ENCODE data around the gene EPHB2. TPM values are rescaled to one million over a fixed set of nuclear protein-coding genes. Genes with fewer than 3 reads are reported as not detected.

Gene EPHB2
- total and polyA plus RNA-seq, 2 of the 13 experiments (the other 11 are each of a cell fraction or from before 2014, with no cell fraction given): 0.03 to 0.11 TPM

DNA sequence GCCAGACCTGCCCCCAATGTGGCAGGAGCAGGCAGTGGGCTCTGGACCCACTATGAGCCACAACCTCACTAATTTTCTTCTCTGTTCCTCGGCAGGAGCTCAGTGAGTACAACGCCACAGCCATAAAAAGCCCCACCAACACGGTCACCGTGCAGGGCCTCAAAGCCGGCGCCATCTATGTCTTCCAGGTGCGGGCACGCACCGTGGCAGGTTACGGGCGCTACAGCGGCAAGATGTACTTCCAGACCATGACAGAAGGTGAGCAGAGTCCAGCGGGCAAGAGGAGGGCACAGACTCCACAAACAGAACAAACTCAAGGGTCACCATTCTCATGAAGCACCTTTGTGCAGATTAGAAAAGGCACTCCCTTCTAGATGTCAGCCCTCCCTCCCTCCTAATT lies 182.2 kb downstream of the EPHB2 start:
- H3K9me3 ChIP-seq (ENCODE audit: low read length): no peaks in the 10 kb centered on the region
- FAIRE-seq (no peak), DNase-seq (ENCODE audit: low spot score) (no peak), ATAC-seq (no peak)
- WGBS (ENCODE audit: low lambda C conversion rate): 45% methylated on average over 4 of the region's 13 CpGs
- ChIA-PET POLR2A (no interaction called here), CTCF (ENCODE audit: low intra/inter-chr PET ratio, low total read pairs) (no interaction called here)
- H4K20me1 ChIP-seq (ENCODE audit: insufficient read depth, low read length): no peaks in the 10 kb centered on the region
- BruUV-seq (replicated peaks): no TSS peak
- H3K9ac ChIP-seq (ENCODE audit: insufficient read depth, low read depth, low read length): no peak overlapping the region
- no peak overlapping the region for H3K4me2 ChIP-seq (ENCODE audit: low read depth, low read length)
- H3K27me3 ChIP-seq (ENCODE audit: control insufficient read depth in 1 of 2, insufficient read depth in 2 of 2, low read length in 2 of 2): peaks cover 0 to 3% of the 10 kb centered on the region in 2 experiments; a peak in 1 of 5 replicates
- H3K79me2 ChIP-seq (ENCODE audit: insufficient read depth, low read length): no peaks in the 10 kb centered on the region
- no peak overlapping the region for H3K4me3 ChIP-seq (replicated peaks in 1 of 3; ENCODE audit: insufficient read depth in 1 of 3, low read depth in 2 of 3, low read length in 3 of 3)
- H3K36me3 ChIP-seq (replicated peaks in 1 of 2; ENCODE audit: control insufficient read depth in 1 of 2, insufficient read depth in 2 of 2, low read length in 2 of 2): no peaks in the 10 kb centered on the region
- in situ Hi-C loops (cut with HindIII; ENCODE audit: extremely low pct_ligation_motif_present, low pct_unique_long_range_greater_than_20kb): loop anchor here (25.0 kb wide), 1 partner anchor 180 kb away; the partner anchor contains the start of gene EPHB2
- H2AFZ ChIP-seq (ENCODE audit: low read length): no peak overlapping the region
- H3K4me1 ChIP-seq (ENCODE audit: insufficient read depth, low read length): no peaks in the 10 kb centered on the region
- intact Hi-C loops (cut with micrococcal nuclease; ENCODE audit: unreplicated experiment): no loop called here
- no peak overlapping the region for H3K27ac ChIP-seq (ENCODE audit: extremely low read length, insufficient read depth, low read length)
- no peak for TF ChIP-seq ETS1 (CRISPR knock-in tag; IDR thresholded peaks at IDR 0.05)
- no peak for TF ChIP-seq TCF12 (IDR thresholded peaks at IDR 0.05)
- no peak for TF ChIP-seq TCF12 (CRISPR knock-in tag; IDR thresholded peaks at IDR 0.05)
- TF ChIP-seq POLR2A (IDR thresholded peaks at IDR 0.05; ENCODE audit: insufficient read depth in 1 of 2, low read depth in 2 of 2, low read length in 2 of 2): no peak
- no peak for TF ChIP-seq ZNF451 (CRISPR knock-in tag; IDR thresholded peaks at IDR 0.05)
- TF ChIP-seq PHB2 (IDR thresholded peaks at IDR 0.05; ENCODE audit: partially characterized antibody): no peak
- TF ChIP-seq, protein P1, sequence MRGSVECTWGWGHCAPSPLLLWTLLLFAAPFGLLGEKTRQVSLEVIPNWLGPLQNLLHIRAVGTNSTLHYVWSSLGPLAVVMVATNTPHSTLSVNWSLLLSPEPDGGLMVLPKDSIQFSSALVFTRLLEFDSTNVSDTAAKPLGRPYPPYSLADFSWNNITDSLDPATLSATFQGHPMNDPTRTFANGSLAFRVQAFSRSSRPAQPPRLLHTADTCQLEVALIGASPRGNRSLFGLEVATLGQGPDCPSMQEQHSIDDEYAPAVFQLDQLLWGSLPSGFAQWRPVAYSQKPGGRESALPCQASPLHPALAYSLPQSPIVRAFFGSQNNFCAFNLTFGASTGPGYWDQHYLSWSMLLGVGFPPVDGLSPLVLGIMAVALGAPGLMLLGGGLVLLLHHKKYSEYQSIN (CRISPR knock-in tag; IDR thresholded peaks at IDR 0.05; ENCODE audit: borderline replicate concordance): no peak
- no peak for TF ChIP-seq ZNF317 (CRISPR knock-in tag; IDR thresholded peaks at IDR 0.05)
- no peak for TF ChIP-seq RARG (CRISPR knock-in tag; IDR thresholded peaks at IDR 0.05; ENCODE audit: low read depth)
- no peak for TF ChIP-seq TBX2 (CRISPR knock-in tag; IDR thresholded peaks at IDR 0.05; ENCODE audit: borderline replicate concordance)
- TF ChIP-seq FOXP1 (IDR thresholded peaks at IDR 0.05): no peak
- no peak for TF ChIP-seq FOXP1 (CRISPR knock-in tag; IDR thresholded peaks at IDR 0.05)
- TF ChIP-seq EED (CRISPR knock-in tag; IDR thresholded peaks at IDR 0.05): no peak
- TF ChIP-seq MIER3 (CRISPR knock-in tag; IDR thresholded peaks at IDR 0.05; ENCODE audit: borderline replicate concordance): no peak
- no peak for TF ChIP-seq PCBP1 (IDR thresholded peaks at IDR 0.05; ENCODE audit: borderline replicate concordance, low read depth, low read length)
- TF ChIP-seq, protein P2, sequence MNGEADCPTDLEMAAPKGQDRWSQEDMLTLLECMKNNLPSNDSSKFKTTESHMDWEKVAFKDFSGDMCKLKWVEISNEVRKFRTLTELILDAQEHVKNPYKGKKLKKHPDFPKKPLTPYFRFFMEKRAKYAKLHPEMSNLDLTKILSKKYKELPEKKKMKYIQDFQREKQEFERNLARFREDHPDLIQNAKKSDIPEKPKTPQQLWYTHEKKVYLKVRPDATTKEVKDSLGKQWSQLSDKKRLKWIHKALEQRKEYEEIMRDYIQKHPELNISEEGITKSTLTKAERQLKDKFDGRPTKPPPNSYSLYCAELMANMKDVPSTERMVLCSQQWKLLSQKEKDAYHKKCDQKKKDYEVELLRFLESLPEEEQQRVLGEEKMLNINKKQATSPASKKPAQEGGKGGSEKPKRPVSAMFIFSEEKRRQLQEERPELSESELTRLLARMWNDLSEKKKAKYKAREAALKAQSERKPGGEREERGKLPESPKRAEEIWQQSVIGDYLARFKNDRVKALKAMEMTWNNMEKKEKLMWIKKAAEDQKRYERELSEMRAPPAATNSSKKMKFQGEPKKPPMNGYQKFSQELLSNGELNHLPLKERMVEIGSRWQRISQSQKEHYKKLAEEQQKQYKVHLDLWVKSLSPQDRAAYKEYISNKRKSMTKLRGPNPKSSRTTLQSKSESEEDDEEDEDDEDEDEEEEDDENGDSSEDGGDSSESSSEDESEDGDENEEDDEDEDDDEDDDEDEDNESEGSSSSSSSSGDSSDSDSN (CRISPR knock-in tag; IDR thresholded peaks at IDR 0.05): no peak
- TF ChIP-seq RBM39 (IDR thresholded peaks at IDR 0.05; ENCODE audit: low read depth, low read length, poor library complexity, severe bottlenecking): no peak
- no peak for TF ChIP-seq ZNF30 (CRISPR knock-in tag; IDR thresholded peaks at IDR 0.05)
- no peak for TF ChIP-seq NFKBIZ (CRISPR knock-in tag; IDR thresholded peaks at IDR 0.05)

All from HepG2 (cell line).